ENCODE data around the gene BCAS3.

BCAS3 gene

DNA sequence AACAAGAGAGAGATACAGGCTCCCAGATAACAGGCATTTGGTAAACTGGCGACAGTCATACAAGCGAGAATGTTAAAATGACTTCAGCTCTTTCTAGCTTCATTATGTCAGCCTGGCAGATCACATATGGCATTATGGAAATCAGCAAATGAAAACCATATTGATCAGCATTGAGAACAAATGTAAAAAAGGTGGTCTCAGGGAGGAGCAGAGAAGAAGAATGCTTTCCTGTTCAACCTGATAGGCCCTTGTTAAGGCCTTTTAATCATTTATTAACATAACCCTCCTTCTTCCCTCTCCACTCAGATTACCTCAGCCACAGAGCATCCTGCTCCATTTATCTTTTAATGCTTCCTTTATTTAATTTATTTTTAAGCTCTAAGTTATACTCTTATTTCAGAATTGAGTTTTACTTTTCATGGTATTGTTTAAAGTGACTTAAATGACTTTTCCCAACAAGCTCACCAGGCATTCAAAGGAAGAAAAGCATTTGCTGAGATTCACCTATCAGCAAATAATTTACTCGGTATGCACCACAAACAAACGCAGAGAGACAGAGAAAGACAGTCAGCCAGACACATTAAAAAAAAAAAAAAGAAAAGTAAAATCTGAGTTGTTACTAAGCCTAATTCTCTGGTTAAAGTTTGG, 478.1 kb downstream of the BCAS3 start:
- no peaks in the 10 kb centered on the region for H3K36me3 ChIP-seq
- H3K4me1 ChIP-seq, result peaks cover 27% of the 10 kb centered on the region
- H3K4me3 ChIP-seq (ENCODE audit: low read depth, low read length), result peak overlapping the region; percentile 1; the same call in 1 of the 2 replicates
- no peaks in the 10 kb centered on the region for H3K27me3 ChIP-seq
- DNase-seq, result no peak
- no peaks in the 10 kb centered on the region for H3K9me3 ChIP-seq
- no peak for TF ChIP-seq CTCF (IDR thresholded peaks at IDR 0.05; ENCODE audit: low read depth, low read length)

- no peaks in the 10 kb centered on the region for H3K9me3 ChIP-seq
- H3K27me3 ChIP-seq, result no peaks in the 10 kb centered on the region
- peaks cover 36% of the 10 kb centered on the region for H3K4me1 ChIP-seq
- peak; percentile 73 for DNase-seq
- no peak for TF ChIP-seq CTCF (IDR thresholded peaks at IDR 0.05; ENCODE audit: low read depth, low read length)
- H3K36me3 ChIP-seq, result no peaks in the 10 kb centered on the region
- peak overlapping the region; percentile 49 for H3K4me3 ChIP-seq (ENCODE audit: low read depth, low read length)
These were observed 479.7 kb downstream of the BCAS3 start for GRCh38 chr17:61157246-61157886.

- Histone ChIP-seq H3K4me1 (peaks cover 42% of the 10 kb centered on the region), H3K36me3 (no peaks in the 10 kb centered on the region), H3K9me3 (no peaks in the 10 kb centered on the region), H3K27me3 (no peaks in the 10 kb centered on the region), H3K4me3 (ENCODE audit: low read depth, low read length) (peak overlapping the region; percentile 49)
- DNase-seq, result no peak
- TF ChIP-seq CTCF (IDR thresholded peaks at IDR 0.05; ENCODE audit: low read depth, low read length), result no peak
These were observed 480.7 kb downstream of the BCAS3 start for GRCh38 chr17:61158376-61158775.

DNA sequence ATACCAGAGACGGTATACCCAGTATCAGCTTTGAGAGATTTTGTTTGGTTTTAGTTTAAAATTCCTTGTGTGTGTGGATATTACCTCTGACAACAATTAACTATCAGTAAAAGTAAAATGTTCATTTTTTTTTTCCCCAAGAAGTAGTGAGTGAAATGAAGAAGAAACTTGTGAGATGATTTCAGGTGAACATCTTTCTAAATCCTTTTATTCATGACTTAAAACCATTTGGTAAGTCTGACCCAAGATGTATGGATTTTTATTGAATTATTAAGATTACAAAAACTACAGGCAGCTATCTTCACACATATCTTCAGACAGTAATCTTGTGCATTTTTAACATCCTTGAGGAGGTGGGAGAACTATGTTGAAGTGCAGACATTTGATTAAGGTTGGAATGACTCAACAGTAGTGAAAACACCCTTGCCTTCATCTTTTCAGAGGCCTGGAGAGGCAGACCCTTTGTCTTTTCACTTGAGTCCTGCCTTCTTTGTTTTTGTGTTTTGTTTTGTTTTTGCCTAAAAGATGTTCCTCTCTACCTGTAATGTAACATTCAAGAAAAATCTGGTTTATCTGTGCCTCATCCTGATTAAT, 481.7 kb downstream of the BCAS3 start:
- no peaks in the 10 kb centered on the region for H3K27me3 ChIP-seq
- no peak for DNase-seq
- no peaks in the 10 kb centered on the region for H3K36me3 ChIP-seq
- no peaks in the 10 kb centered on the region for H3K9me3 ChIP-seq
- H3K4me1 ChIP-seq, result peaks cover 42% of the 10 kb centered on the region
- H3K4me3 ChIP-seq (ENCODE audit: low read depth, low read length), result peak overlapping the region; percentile 49; the same call in 1 of the 2 replicates
- no peak for TF ChIP-seq CTCF (IDR thresholded peaks at IDR 0.05; ENCODE audit: low read depth, low read length)

- H3K4me1 ChIP-seq, result peaks cover 38% of the 10 kb centered on the region
- H3K4me3 ChIP-seq (ENCODE audit: low read depth, low read length), result no peak overlapping the region
- no peaks in the 10 kb centered on the region for H3K9me3 ChIP-seq
- no peaks in the 10 kb centered on the region for H3K36me3 ChIP-seq
- no peak for TF ChIP-seq CTCF (IDR thresholded peaks at IDR 0.05; ENCODE audit: low read depth, low read length)
- no peak for DNase-seq
- no peaks in the 10 kb centered on the region for H3K27me3 ChIP-seq
These were observed 482.6 kb downstream of the BCAS3 start for GRCh38 chr17:61160204-61160603.
